PC-3 (cell line): ENCODE measurements around the gene DHRS1. TPM values are rescaled to one million over a fixed set of nuclear protein-coding genes. Genes with fewer than 3 reads are reported as not detected.

Experiments used
- ATAC-seq: fragments of 200-7000 bp; cut with Tn5 transposase; 2 replicates; pipeline ENCODE4 v1.9.1; 2020; ENCODE audit warnings: mild to moderate bottlenecking, moderate library complexity
- BruUV-seq: library from RNA; stranded (reverse); fragments of 400-500 nt; replicated peaks from 2 replicates; lab custom pipeline; 2021; lab: Mats Ljungman, UMichigan
- CTCF ChIA-PET: fragments of 300-600 bp; sonication (Branson Sonifier 250); formaldehyde crosslinking; loops from one replicate; lab custom pipeline; 2022; ENCODE audit warnings: antibody characterized with exemption; lab: Charles Lee
- POLR2A ChIA-PET: fragments of 300-600 bp; sonication (Branson Sonifier 250); formaldehyde crosslinking; loops from one replicate; lab custom pipeline; 2022; ENCODE audit warnings: antibody characterized with exemption; ENCODE audit not compliant: unreplicated experiment; lab: Charles Lee
- DNase-seq: peaks from one replicate; pipeline ENCODE4 v3.0.0-alpha.2; 2015
- H2AFZ ChIP-seq: fragments of 300-600 bp; sonication (generic); 2 replicates; pipeline ENCODE4 v1.6.0; 2016; ENCODE audit warnings: antibody characterized with exemption, low read length
- H3F3A ChIP-seq: fragments of 300-600 bp; sonication (generic); one replicate; pipeline ENCODE4 v1.6.0; 2017; ENCODE audit warnings: antibody characterized with exemption, low read length, control low read depth, mild to moderate bottlenecking; ENCODE audit not compliant: unreplicated experiment
- H3K27ac ChIP-seq: fragments of 300-600 bp; sonication (generic); 2 replicates; pipeline ENCODE4 v1.5.1; 2016; ENCODE audit warnings: mild to moderate bottlenecking, low read length
- H3K27me3 ChIP-seq: fragments of 300-600 bp; sonication (generic); 2 replicates; pipeline ENCODE4 v1.6.1; 2016; ENCODE audit warnings: low read length, mixed read lengths
- H3K36me3 ChIP-seq: fragments of 300-600 bp; sonication (generic); 2 replicates; pipeline ENCODE4 v1.6.1; 2016; ENCODE audit warnings: low read depth, mixed run types, low read length, mixed read lengths
- H3K4me1 ChIP-seq: fragments of 300-600 bp; sonication (generic); 2 replicates; pipeline ENCODE4 v1.5.1; 2016; ENCODE audit warnings: low read length; ENCODE audit not compliant: insufficient read depth
- H3K4me2 ChIP-seq: fragments of 300-600 bp; sonication (generic); 2 replicates; pipeline ENCODE4 v1.6.0; 2016; ENCODE audit warnings: low read length
- H3K4me3 ChIP-seq: fragments of 300-600 bp; sonication (generic); 2 replicates; pipeline ENCODE4 v1.5.1; 2016; ENCODE audit warnings: mild to moderate bottlenecking, low read length, mixed read lengths
- H3K79me2 ChIP-seq: fragments of 300-600 bp; sonication (generic); 2 replicates; pipeline ENCODE4 v1.6.1; 2017; ENCODE audit warnings: low read length, mixed read lengths
- H3K9ac ChIP-seq: fragments of 300-600 bp; sonication (generic); 2 replicates; pipeline ENCODE4 v1.6.0; 2016; ENCODE audit warnings: mild to moderate bottlenecking, low read length
- H3K9me2 ChIP-seq: fragments of 300-600 bp; sonication (generic); replicated peaks from 2 replicates; pipeline ENCODE4 v1.6.1; 2016; ENCODE audit warnings: mixed run types, low read length, mixed read lengths
- H3K9me3 ChIP-seq: fragments of 300-600 bp; sonication (generic); 2 replicates; pipeline ENCODE4 v1.6.1; 2016; ENCODE audit warnings: low read length, mixed read lengths
- H4K20me1 ChIP-seq: fragments of 300-600 bp; sonication (generic); 2 replicates; pipeline ENCODE4 v1.6.1; 2016; ENCODE audit warnings: low read length, mixed read lengths
- CTCF ChIP-seq: fragments of 300-600 bp; sonication (generic); conservative IDR thresholded peaks from 2 replicates; pipeline ENCODE4 v1.5.1; 2017; ENCODE audit warnings: antibody characterized with exemption, low read depth, mild to moderate bottlenecking, low read length
- EZH2 ChIP-seq: fragments of 300-600 bp; sonication (generic); IDR thresholded peaks from one replicate; pipeline ENCODE4 v1.6.1; 2017; ENCODE audit warnings: antibody characterized with exemption, mild to moderate bottlenecking, low read length; ENCODE audit not compliant: unreplicated experiment
- EZH2phosphoT487 ChIP-seq: fragments of 300-600 bp; sonication (generic); IDR thresholded peaks from 2 replicates; pipeline ENCODE4 v1.6.1; 2018; ENCODE audit warnings: mild to moderate bottlenecking, antibody characterized with exemption, low read length, borderline replicate concordance
- intact Hi-C: fragments of 100-400 bp; cut with micrococcal nuclease; formaldehyde crosslinking; loops from 2 replicates; pipeline ENCODE4 v1.9.0; 2023
- total RNA-seq: library from RNA; depleted of rRNA; stranded (reverse); fragments of >200 nt; gene quantifications from 2 replicates; pipeline ENCODE4 v1.2.3, GENCODE V29; 2014

The DHRS1 gene
- total RNA-seq, 1 experiment from 2014 or later, result 15.9 TPM

GRCh38 chr14:24325041-24325530 is 25.5 kb upstream of the DHRS1 start:
- ChIA-PET CTCF (no interaction called here), POLR2A (no interaction called here)
- H3K9me3 ChIP-seq, result no peaks in the 10 kb centered on the region
- no peaks in the 10 kb centered on the region for H3K9me2 ChIP-seq
- H3K4me3 ChIP-seq, result no peak overlapping the region
- ATAC-seq (no peak), DNase-seq (no peak)
- no peak overlapping the region for H3K9ac ChIP-seq
- H3K36me3 ChIP-seq, result no peaks in the 10 kb centered on the region
- H3K27me3 ChIP-seq, result no peaks in the 10 kb centered on the region
- no peaks in the 10 kb centered on the region for H3F3A ChIP-seq
- no peak overlapping the region for H3K27ac ChIP-seq
- H2AFZ ChIP-seq, result no peak overlapping the region
- no peaks in the 10 kb centered on the region for H3K4me1 ChIP-seq
- no peaks in the 10 kb centered on the region for H4K20me1 ChIP-seq
- TF ChIP-seq EZH2 (no peak), EZH2phosphoT487 (no peak), CTCF (no peak)
- H3K79me2 ChIP-seq, result no peaks in the 10 kb centered on the region
- intact Hi-C loops, result no loop called here
- BruUV-seq, result no TSS peak
- no peak overlapping the region for H3K4me2 ChIP-seq

- H3K9me2 ChIP-seq, result no peaks in the 10 kb centered on the region
- H4K20me1 ChIP-seq, result no peaks in the 10 kb centered on the region
- no peaks in the 10 kb centered on the region for H3K4me1 ChIP-seq
- DNase-seq (no peak), ATAC-seq (no peak)
- ChIA-PET POLR2A (no interaction called here), CTCF (no interaction called here)
- no peaks in the 10 kb centered on the region for H3F3A ChIP-seq
- H3K79me2 ChIP-seq, result no peaks in the 10 kb centered on the region
- H2AFZ ChIP-seq, result no peak overlapping the region
- no peaks in the 10 kb centered on the region for H3K27me3 ChIP-seq
- BruUV-seq, result no TSS peak
- intact Hi-C loops, result no loop called here
- H3K36me3 ChIP-seq, result no peaks in the 10 kb centered on the region
- no peak overlapping the region for H3K4me3 ChIP-seq
- no peak overlapping the region for H3K4me2 ChIP-seq
- no peak overlapping the region for H3K9ac ChIP-seq
- no peaks in the 10 kb centered on the region for H3K9me3 ChIP-seq
- TF ChIP-seq CTCF (no peak), EZH2 (no peak), EZH2phosphoT487 (no peak)
- H3K27ac ChIP-seq, result no peak overlapping the region
These were observed 24.4 kb upstream of the DHRS1 start for GRCh38 chr14:24324024-24324423.

- TF ChIP-seq EZH2phosphoT487 (no peak), CTCF (no peak), EZH2 (no peak)
- H3F3A ChIP-seq, result no peaks in the 10 kb centered on the region
- CTCF ChIA-PET, result no interaction called here
- H3K27ac ChIP-seq, result no peak overlapping the region
- no peaks in the 10 kb centered on the region for H3K36me3 ChIP-seq
- H3K9ac ChIP-seq, result no peak overlapping the region
- H2AFZ ChIP-seq, result no peak overlapping the region
- no peaks in the 10 kb centered on the region for H4K20me1 ChIP-seq
- POLR2A ChIA-PET, result no interaction called here
- H3K9me3 ChIP-seq, result no peaks in the 10 kb centered on the region
- H3K4me1 ChIP-seq, result no peaks in the 10 kb centered on the region
- H3K4me2 ChIP-seq, result no peak overlapping the region
- no peaks in the 10 kb centered on the region for H3K27me3 ChIP-seq
- H3K4me3 ChIP-seq, result no peak overlapping the region
- intact Hi-C loops, result no loop called here
- no peak for DNase-seq
- no peaks in the 10 kb centered on the region for H3K79me2 ChIP-seq
- no TSS peak for BruUV-seq
- no peaks in the 10 kb centered on the region for H3K9me2 ChIP-seq
- ATAC-seq, result no peak
These were observed 23.8 kb upstream of the DHRS1 start for GRCh38 chr14:24323341-24323740.
